ENCODE measurements around the gene RHBDD1. TPM values are rescaled to one million over a fixed set of nuclear protein-coding genes. Genes with fewer than 3 reads are reported as not detected.

Gene RHBDD1
- total and polyA plus RNA-seq, 2 experiments from 2014 or later: 24.3 to 33.7 TPM

GRCh38 chr2:226888378-226888965 is 52.6 kb downstream of the RHBDD1 start:
- H3K27ac ChIP-seq: peak overlapping the region; percentile 87
- H3K9ac ChIP-seq: peak overlapping the region; percentile 68
- DNase-seq: peak; percentile 51
- H3F3A ChIP-seq (ENCODE audit: insufficient read depth): peaks cover 57% of the 10 kb centered on the region
- TF ChIP-seq EZH2phosphoT487 (IDR thresholded peaks at IDR 0.05; ENCODE audit: insufficient read depth, low read depth): no peak
- no peak for TF ChIP-seq EZH2 (IDR thresholded peaks at IDR 0.05; ENCODE audit: insufficient read depth, poor library complexity, severe bottlenecking)
- peaks cover 71% of the 10 kb centered on the region for H3K4me1 ChIP-seq (ENCODE audit: insufficient read depth)
- no peaks in the 10 kb centered on the region for H3K9me2 ChIP-seq (ENCODE audit: insufficient read depth)
- peak overlapping the region; percentile 44 for H2AFZ ChIP-seq
- H3K27me3 ChIP-seq (replicated peaks; ENCODE audit: insufficient read depth): no peaks in the 10 kb centered on the region
- peaks cover 15% of the 10 kb centered on the region; the same call in 1 of the 2 replicates for H3K79me2 ChIP-seq (ENCODE audit: insufficient read depth)
- H3K36me3 ChIP-seq (ENCODE audit: low read depth): no peaks in the 10 kb centered on the region
- H4K20me1 ChIP-seq (ENCODE audit: insufficient read depth): no peaks in the 10 kb centered on the region
- H3K9me3 ChIP-seq (ENCODE audit: low read depth): no peaks in the 10 kb centered on the region
- peak overlapping the region; percentile 51 for H3K4me3 ChIP-seq
- 41 to 48% methylated on average over 2 of the region's 2 CpGs for WGBS, 2 experiments (ENCODE audit: low coverage in 1 of 2, low lambda C conversion rate in 2 of 2, missing lambda C conversion rate in 2 of 2)
- in situ Hi-C loops (cut with MboI): no loop called here
- H3K4me2 ChIP-seq (ENCODE audit: unreplicated experiment): peak overlapping the region; percentile 88

GRCh38 chr2:226888971-226889370 is 53.1 kb downstream of the RHBDD1 start:
- peak overlapping the region; percentile 68 for H3K9ac ChIP-seq
- 50 to 59% methylated on average over 4 of the region's 4 CpGs for WGBS, 2 experiments (ENCODE audit: low coverage in 1 of 2, low lambda C conversion rate in 2 of 2, missing lambda C conversion rate in 2 of 2)
- H3K27me3 ChIP-seq (replicated peaks; ENCODE audit: insufficient read depth): no peaks in the 10 kb centered on the region
- H3K79me2 ChIP-seq (ENCODE audit: insufficient read depth): peaks cover 15% of the 10 kb centered on the region; the same call in 1 of the 2 replicates
- peaks cover 60% of the 10 kb centered on the region for H3F3A ChIP-seq (ENCODE audit: insufficient read depth)
- H4K20me1 ChIP-seq (ENCODE audit: insufficient read depth): no peaks in the 10 kb centered on the region
- no peak overlapping the region; the same call in 1 of the 2 replicates for H3K4me3 ChIP-seq
- peak; percentile 46 for DNase-seq
- no peaks in the 10 kb centered on the region for H3K9me3 ChIP-seq (ENCODE audit: low read depth)
- no peaks in the 10 kb centered on the region for H3K36me3 ChIP-seq (ENCODE audit: low read depth)
- in situ Hi-C loops (cut with MboI): no loop called here
- H3K27ac ChIP-seq: peak overlapping the region; percentile 87
- peaks cover 76% of the 10 kb centered on the region for H3K4me1 ChIP-seq (ENCODE audit: insufficient read depth)
- TF ChIP-seq EZH2 (IDR thresholded peaks at IDR 0.05; ENCODE audit: insufficient read depth, poor library complexity, severe bottlenecking) (no peak), EZH2phosphoT487 (IDR thresholded peaks at IDR 0.05; ENCODE audit: insufficient read depth, low read depth) (no peak)
- peak overlapping the region; percentile 88 for H3K4me2 ChIP-seq (ENCODE audit: unreplicated experiment)
- no peaks in the 10 kb centered on the region for H3K9me2 ChIP-seq (ENCODE audit: insufficient read depth)
- no peak overlapping the region for H2AFZ ChIP-seq

DNA sequence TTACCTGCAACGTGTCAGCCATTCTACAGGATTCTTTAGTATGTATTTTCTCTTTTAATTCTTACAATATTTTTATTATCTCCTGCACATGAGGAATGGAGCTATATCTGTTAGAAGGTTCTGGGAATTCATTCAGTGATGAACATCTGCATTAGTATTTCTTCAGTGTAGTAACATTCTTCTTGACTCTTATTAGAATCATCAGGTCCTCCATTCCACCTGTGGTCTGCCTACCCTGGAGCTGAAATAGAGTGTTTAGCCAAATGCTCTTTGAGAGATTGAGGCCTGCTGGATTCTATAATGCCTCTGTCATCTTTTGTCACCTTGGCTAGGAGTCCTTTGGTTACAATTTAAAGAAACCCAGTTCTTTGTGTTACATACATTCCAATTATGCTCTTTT is 54.4 kb downstream of the RHBDD1 start:
- TF ChIP-seq EZH2 (IDR thresholded peaks at IDR 0.05; ENCODE audit: insufficient read depth, poor library complexity, severe bottlenecking): no peak
- TF ChIP-seq EZH2phosphoT487 (IDR thresholded peaks at IDR 0.05; ENCODE audit: insufficient read depth, low read depth): no peak
- no peak overlapping the region for H3K9ac ChIP-seq
- in situ Hi-C loops (cut with MboI): no loop called here
- H3K4me3 ChIP-seq: no peak overlapping the region
- no peaks in the 10 kb centered on the region for H3K9me2 ChIP-seq (ENCODE audit: insufficient read depth)
- H4K20me1 ChIP-seq (ENCODE audit: insufficient read depth): no peaks in the 10 kb centered on the region
- peaks cover 59% of the 10 kb centered on the region for H3F3A ChIP-seq (ENCODE audit: insufficient read depth)
- H3K27ac ChIP-seq: no peak overlapping the region
- DNase-seq: no peak
- peaks cover 77% of the 10 kb centered on the region for H3K4me1 ChIP-seq (ENCODE audit: insufficient read depth)
- peaks cover 15% of the 10 kb centered on the region; the same call in 1 of the 2 replicates for H3K79me2 ChIP-seq (ENCODE audit: insufficient read depth)
- H3K36me3 ChIP-seq (ENCODE audit: low read depth): no peaks in the 10 kb centered on the region
- no peaks in the 10 kb centered on the region for H3K9me3 ChIP-seq (ENCODE audit: low read depth)
- no peak overlapping the region for H3K4me2 ChIP-seq (ENCODE audit: unreplicated experiment)
- no peak overlapping the region for H2AFZ ChIP-seq
- 90 to 94% methylated on average over 1 of the region's 1 CpG for WGBS, 2 experiments (ENCODE audit: low coverage in 1 of 2, low lambda C conversion rate in 2 of 2, missing lambda C conversion rate in 2 of 2)
- H3K27me3 ChIP-seq (replicated peaks; ENCODE audit: insufficient read depth): no peaks in the 10 kb centered on the region

GRCh38 chr2:226891780-226892590 is 56.1 kb downstream of the RHBDD1 start:
- Histone ChIP-seq H3K4me2 (ENCODE audit: unreplicated experiment) (peak overlapping the region; percentile 72), H3F3A (ENCODE audit: insufficient read depth) (peaks cover 51% of the 10 kb centered on the region), H3K9me2 (ENCODE audit: insufficient read depth) (no peaks in the 10 kb centered on the region), H3K79me2 (ENCODE audit: insufficient read depth) (peaks cover 15% of the 10 kb centered on the region; the same call in 1 of the 2 replicates), H4K20me1 (ENCODE audit: insufficient read depth) (no peaks in the 10 kb centered on the region), H3K27me3 (replicated peaks; ENCODE audit: insufficient read depth) (no peaks in the 10 kb centered on the region), H3K27ac (peak overlapping the region; percentile 77), H3K9ac (peak overlapping the region; percentile 7; the same call in 1 of the 2 replicates), H3K4me1 (ENCODE audit: insufficient read depth) (peaks cover 62% of the 10 kb centered on the region), H3K9me3 (ENCODE audit: low read depth) (no peaks in the 10 kb centered on the region), H2AFZ (no peak overlapping the region), H3K4me3 (peak overlapping the region; percentile 33), H3K36me3 (ENCODE audit: low read depth) (no peaks in the 10 kb centered on the region)
- WGBS, 2 experiments (ENCODE audit: low coverage in 1 of 2, low lambda C conversion rate in 2 of 2, missing lambda C conversion rate in 2 of 2): 33 to 54% methylated on average over 2 of the region's 2 CpGs
- no peak for TF ChIP-seq EZH2 (IDR thresholded peaks at IDR 0.05; ENCODE audit: insufficient read depth, poor library complexity, severe bottlenecking)
- in situ Hi-C loops (cut with MboI): no loop called here
- DNase-seq: peak; percentile 89

Measured in GM23248 (cell line).